Activated B cell treated with CpG ODN at 0.5 μM for 24 hours (primary cell): ENCODE measurements around the gene MSH5. TPM values are rescaled to one million over a fixed set of nuclear protein-coding genes. Genes with fewer than 3 reads are reported as not detected.
A peak's percentile ranks its signal among the peaks of the same experiment; 100 is the strongest.

Experiments used
- ATAC-seq: fragments of 200-7000 bp; cut with Tn5 transposase; one replicate; pipeline ENCODE4 v1.10.0; 2021; ENCODE audit warnings: low read depth, mild to moderate bottlenecking, moderate library complexity
- CTCF ChIA-PET: fragments of 350-600 bp; sonication (Branson Sonifier 250); formaldehyde crosslinking; loops from one replicate; lab custom pipeline; 2021; ENCODE audit warnings: antibody characterized with exemption; lab: Charles Lee
- POLR2A ChIA-PET: fragments of 350-600 bp; sonication (Branson Sonifier 250); formaldehyde crosslinking; loops from one replicate; lab custom pipeline; 2021; ENCODE audit warnings: antibody characterized with exemption; lab: Charles Lee
- DNase-seq: peaks from one replicate; pipeline ENCODE4 v3.0.0; 2022
- H3K27ac Mint-ChIP-seq: one replicate; pipeline ENCODE4 v1.8.0; 2020; ENCODE audit warnings: mixed read lengths
- H3K27me3 Mint-ChIP-seq: one replicate; pipeline ENCODE4 v1.8.0; 2021; ENCODE audit warnings: mixed read lengths
- H3K36me3 Mint-ChIP-seq: one replicate; pipeline ENCODE4 v1.8.0; 2021; ENCODE audit warnings: low read depth, mixed read lengths
- H3K4me1 Mint-ChIP-seq: one replicate; pipeline ENCODE4 v1.8.0; 2021; ENCODE audit warnings: mixed read lengths
- H3K4me3 Mint-ChIP-seq: one replicate; pipeline ENCODE4 v1.8.0; 2020; ENCODE audit warnings: mild to moderate bottlenecking, mixed read lengths
- H3K9me3 Mint-ChIP-seq: one replicate; pipeline ENCODE4 v1.8.0; 2020; ENCODE audit warnings: mixed read lengths
- intact Hi-C: fragments of 100-400 bp; cut with micrococcal nuclease; formaldehyde crosslinking; loops from one replicate; pipeline ENCODE4 v1.15.1; 2024
- total RNA-seq: library from RNA; stranded (reverse); gene quantifications from 2 replicates; pipeline ENCODE4 v1.2.3, GENCODE V29; 2022
- TF ChIP-seq, protein P1 (sequence below): fragments of 200-600 bp; IDR thresholded peaks from one replicate; pipeline ENCODE4 v1.8.0; 2022; ENCODE audit warnings: antibody characterized with exemption, mild to moderate bottlenecking

Gene MSH5
- total RNA-seq, 1 donor from 2014 or later, result 47.3 TPM

- ChIA-PET POLR2A (interaction anchor here (0.6 to 5.9 kb wide), 21 partner anchors 9 to 253 kb away, joined by 3 to 103 read pairs (median 5); partner anchors contain the start of genes CLIC1, CSNK2B, DDAH2 and DDX39B), CTCF (interaction anchor here (0.9 to 2.9 kb wide), 7 partner anchors 11 to 66 kb away, joined by 3 to 20 read pairs (median 8); partner anchors contain the start of genes DDAH2, HSPA1A, HSPA1L and LSM2)
- H3K27ac Mint-ChIP-seq, result peak overlapping the region; percentile 98
- peaks cover 40% of the 10 kb centered on the region for H3K36me3 Mint-ChIP-seq
- TF ChIP-seq, protein P1, sequence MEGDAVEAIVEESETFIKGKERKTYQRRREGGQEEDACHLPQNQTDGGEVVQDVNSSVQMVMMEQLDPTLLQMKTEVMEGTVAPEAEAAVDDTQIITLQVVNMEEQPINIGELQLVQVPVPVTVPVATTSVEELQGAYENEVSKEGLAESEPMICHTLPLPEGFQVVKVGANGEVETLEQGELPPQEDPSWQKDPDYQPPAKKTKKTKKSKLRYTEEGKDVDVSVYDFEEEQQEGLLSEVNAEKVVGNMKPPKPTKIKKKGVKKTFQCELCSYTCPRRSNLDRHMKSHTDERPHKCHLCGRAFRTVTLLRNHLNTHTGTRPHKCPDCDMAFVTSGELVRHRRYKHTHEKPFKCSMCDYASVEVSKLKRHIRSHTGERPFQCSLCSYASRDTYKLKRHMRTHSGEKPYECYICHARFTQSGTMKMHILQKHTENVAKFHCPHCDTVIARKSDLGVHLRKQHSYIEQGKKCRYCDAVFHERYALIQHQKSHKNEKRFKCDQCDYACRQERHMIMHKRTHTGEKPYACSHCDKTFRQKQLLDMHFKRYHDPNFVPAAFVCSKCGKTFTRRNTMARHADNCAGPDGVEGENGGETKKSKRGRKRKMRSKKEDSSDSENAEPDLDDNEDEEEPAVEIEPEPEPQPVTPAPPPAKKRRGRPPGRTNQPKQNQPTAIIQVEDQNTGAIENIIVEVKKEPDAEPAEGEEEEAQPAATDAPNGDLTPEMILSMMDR, result no peak
- no peak for ATAC-seq
- no peaks in the 10 kb centered on the region for H3K9me3 Mint-ChIP-seq
- H3K4me3 Mint-ChIP-seq, result peak overlapping the region; percentile 98
- peaks cover 70% of the 10 kb centered on the region for H3K4me1 Mint-ChIP-seq
- H3K27me3 Mint-ChIP-seq, result no peaks in the 10 kb centered on the region
- intact Hi-C loops, result loop anchor here (1.0 to 2.0 kb wide), 11 partner anchors 11 to 249 kb away; partner anchors contain the start of genes ABHD16A, ATP6V1G2, BAG6 and DDAH2
- no peak for DNase-seq
Measured at GRCh38 chr6:31794866-31795615, 55.2 kb downstream of the MSH5 start.

- TF ChIP-seq, protein P1, result no peak
- CTCF ChIA-PET, result interaction anchor here (0.7 to 2.9 kb wide), 9 partner anchors 10 to 207 kb away, joined by 3 to 20 read pairs (median 5); partner anchors contain the start of genes CLIC1, DDAH2, HSPA1A and HSPA1L
- peaks cover 36% of the 10 kb centered on the region for H3K36me3 Mint-ChIP-seq
- H3K27ac Mint-ChIP-seq, result peak within 1 kb of the TSS; percentile 98
- peak within 1 kb of the TSS; percentile 98 for H3K4me3 Mint-ChIP-seq
- POLR2A ChIA-PET, result interaction anchor here (0.6 to 5.9 kb wide), 26 partner anchors 10 to 1049 kb away, joined by 3 to 103 read pairs (median 6); partner anchors contain the start of genes ABHD16A, BAG6, C6orf47 and CLIC1
- H3K27me3 Mint-ChIP-seq, result no peaks in the 10 kb centered on the region
- DNase-seq (peak; percentile 89), ATAC-seq (peak; percentile 89)
- intact Hi-C loops, result loop anchor here (1.0 to 2.0 kb wide), 11 partner anchors 11 to 249 kb away; partner anchors contain the start of genes ABHD16A, ATP6V1G2, BAG6 and DDAH2
- H3K9me3 Mint-ChIP-seq, result no peaks in the 10 kb centered on the region
- H3K4me1 Mint-ChIP-seq, result peaks cover 65% of the 10 kb centered on the region
Measured at GRCh38 chr6:31795616-31796298, 56.0 kb downstream of the MSH5 start, which contains the start of gene VARS1. Gene VARS1 (minus strand): TSS chr6:31795752. CDS start chr6:31795217, 535 bp downstream.

DNA sequence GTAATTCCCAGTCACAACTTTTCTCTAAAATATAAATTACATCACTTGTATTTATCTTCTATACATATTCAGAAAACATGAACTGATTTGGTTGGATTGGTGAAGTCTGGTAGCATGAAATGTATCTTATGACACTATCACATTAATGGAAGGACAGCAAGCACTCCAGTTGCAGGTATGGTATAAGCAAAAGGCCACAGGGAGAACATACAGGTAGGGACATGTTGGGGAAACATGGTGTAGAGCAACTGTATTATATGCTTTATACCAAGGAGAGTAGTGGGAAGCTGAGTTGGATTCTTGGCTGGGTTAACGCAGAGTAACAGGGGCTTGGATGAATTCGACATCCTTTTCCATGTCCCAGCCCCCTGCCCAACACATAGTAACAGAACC is 57.2 kb downstream of the MSH5 start:
- Mint-ChIP-seq H3K36me3 (peaks cover 34% of the 10 kb centered on the region), H3K4me1 (peaks cover 56% of the 10 kb centered on the region), H3K27me3 (no peaks in the 10 kb centered on the region), H3K4me3 (peak overlapping the region; percentile 64), H3K27ac (peak overlapping the region; percentile 89), H3K9me3 (no peaks in the 10 kb centered on the region)
- TF ChIP-seq, protein P1, result no peak
- ATAC-seq (no peak), DNase-seq (no peak)
- intact Hi-C loops, result loop anchor here (2.0 kb wide), 1 partner anchor 18 kb away; the partner anchor contains the start of genes HSPA1A and HSPA1L
- CTCF ChIA-PET, result interaction anchor here (1.5 to 2.9 kb wide), 5 partner anchors 9 to 246 kb away, joined by 3 to 20 read pairs (median 6); partner anchors contain the start of genes CLIC1 and LSM2
- POLR2A ChIA-PET, result interaction anchor here (0.6 to 5.9 kb wide), 11 partner anchors 9 to 411 kb away, joined by 3 to 103 read pairs (median 8); partner anchors contain the start of genes C6orf47, CLIC1, CSNK2B and GPANK1

DNA sequence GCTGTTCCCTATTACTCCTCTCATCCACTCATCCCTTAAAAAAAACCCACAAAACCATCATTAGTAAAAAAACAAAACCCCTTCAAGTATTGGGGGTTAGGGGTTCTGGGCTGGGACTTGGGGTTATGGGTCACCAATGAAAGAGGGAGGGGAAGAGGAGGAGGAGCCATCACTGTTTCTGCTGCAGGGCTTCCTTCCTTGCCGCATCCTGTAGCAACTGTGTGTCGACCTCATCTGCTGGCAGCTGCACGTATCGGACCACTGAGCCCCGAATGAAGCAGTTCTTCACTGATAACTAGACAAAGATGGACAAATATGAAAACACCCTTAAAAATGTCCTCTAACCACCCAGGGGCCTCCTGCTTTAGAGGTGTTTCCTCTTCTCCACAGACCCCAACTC is 57.8 kb downstream of the MSH5 start:
- TF ChIP-seq, protein P1, result no peak
- Mint-ChIP-seq H3K36me3 (peaks cover 32% of the 10 kb centered on the region), H3K4me3 (peak overlapping the region; percentile 62), H3K27me3 (no peaks in the 10 kb centered on the region), H3K27ac (peak overlapping the region; percentile 89), H3K9me3 (no peaks in the 10 kb centered on the region), H3K4me1 (peaks cover 51% of the 10 kb centered on the region)
- CTCF ChIA-PET, result interaction anchor here (1.5 to 2.9 kb wide), 4 partner anchors 9 to 246 kb away, joined by 3 to 20 read pairs (median 6); partner anchors contain the start of genes CLIC1 and LSM2
- DNase-seq, result no peak
- no peak for ATAC-seq
- intact Hi-C loops, result loop anchor here (2.0 kb wide), 1 partner anchor 17 kb away; the partner anchor contains the start of genes HSPA1A and HSPA1L
- POLR2A ChIA-PET, result interaction anchor here (0.6 to 5.9 kb wide), 6 partner anchors 8 to 133 kb away, joined by 3 to 103 read pairs (median 5); partner anchors contain the start of genes CLIC1, LSM2 and MSH5
